Neuronal stem cell (in vitro differentiated cells): ENCODE data around the gene CDC73.

Source experiments
- DNase-seq: peaks from one replicate; pipeline ENCODE4 v3.0.0-alpha.2; 2013; ENCODE audit warnings: low spot score
- H2AFZ ChIP-seq: one replicate; pipeline ENCODE4 v1.6.1; 2013; ENCODE audit warnings: mild to moderate bottlenecking, low read length, inconsistent platforms
- H2AK5ac ChIP-seq: 2 replicates; pipeline ENCODE4 v1.6.1; 2013; ENCODE audit warnings: low read depth, mild to moderate bottlenecking, inconsistent platforms, low read length, moderate library complexity, mixed read lengths
- H2BK120ac ChIP-seq: 2 replicates; pipeline ENCODE4 v1.6.1; 2013; ENCODE audit warnings: low read depth, mild to moderate bottlenecking, inconsistent platforms, low read length, moderate library complexity, mixed read lengths
- H2BK12ac ChIP-seq: one replicate; pipeline ENCODE4 v1.6.1; 2013; ENCODE audit warnings: low read length, inconsistent platforms
- H2BK15ac ChIP-seq: 2 replicates; pipeline ENCODE4 v1.6.1; 2013; ENCODE audit warnings: mild to moderate bottlenecking, low read length, inconsistent platforms, mixed read lengths
- H2BK5ac ChIP-seq: one replicate; pipeline ENCODE4 v1.6.1; 2013; ENCODE audit warnings: inconsistent platforms, mild to moderate bottlenecking, low read length, moderate library complexity
- H3K14ac ChIP-seq: one replicate; pipeline ENCODE4 v1.6.1; 2013; ENCODE audit warnings: low read length, inconsistent platforms
- H3K18ac ChIP-seq: 2 replicates; pipeline ENCODE4 v1.6.1; 2013; ENCODE audit warnings: low read length, inconsistent platforms
- H3K23ac ChIP-seq: 2 replicates; pipeline ENCODE4 v1.6.1; 2013; ENCODE audit warnings: low read depth, mild to moderate bottlenecking, mixed read lengths, low read length, inconsistent platforms; ENCODE audit not compliant: poor library complexity
- H3K27ac ChIP-seq: replicated peaks from 3 replicates; pipeline ENCODE4 v1.5.1; 2013; ENCODE audit warnings: low read length, inconsistent platforms
- H3K27me3 ChIP-seq, 3 experiments: 2 replicates each; pipeline ENCODE4 v1.6.1; 2013; ENCODE audit warnings: low read length in 3 of 3, mild to moderate bottlenecking in 2 of 3, inconsistent platforms in 1 of 3, low read depth in 1 of 3, mixed read lengths in 1 of 3, moderate library complexity in 1 of 3; ENCODE audit not compliant: control insufficient read depth in 3 of 3, insufficient read depth in 3 of 3
- H3K36me3 ChIP-seq, 2 donors: replicated peaks in 1 of 2; 2 replicates each; pipeline ENCODE4 v1.6.1; 2013; ENCODE audit warnings: low read length in 2 of 2; ENCODE audit not compliant: control insufficient read depth in 2 of 2, insufficient read depth in 2 of 2
- H3K4ac ChIP-seq: 2 replicates; pipeline ENCODE4 v1.6.1; 2013; ENCODE audit warnings: inconsistent platforms, mild to moderate bottlenecking, low read length, moderate library complexity
- H3K4me1 ChIP-seq, 2 donors: 1 replicate in 1 of 2; 2 replicates in 1 of 2; pipeline ENCODE4 v1.6.1; 2013; ENCODE audit warnings: low read length in 2 of 2, low read depth in 1 of 2; ENCODE audit not compliant: control insufficient read depth in 2 of 2, insufficient read depth in 1 of 2
- H3K4me2 ChIP-seq: one replicate; pipeline ENCODE4 v1.6.1; 2013; ENCODE audit warnings: mild to moderate bottlenecking, low read length, inconsistent platforms; ENCODE audit not compliant: insufficient read depth, poor library complexity, severe bottlenecking
- H3K4me3 ChIP-seq, 2 donors: 2 replicates each; pipeline ENCODE4 v1.5.1; 2013; ENCODE audit warnings: low read length in 2 of 2, mild to moderate bottlenecking in 2 of 2, inconsistent platforms in 1 of 2, moderate library complexity in 1 of 2
- H3K79me1 ChIP-seq: one replicate; pipeline ENCODE4 v1.6.1; 2013; ENCODE audit warnings: low read depth, mild to moderate bottlenecking, inconsistent platforms, low read length, moderate library complexity
- H3K9ac ChIP-seq: one replicate; pipeline ENCODE4 v1.6.1; 2013; ENCODE audit warnings: mild to moderate bottlenecking, low read depth, low read length, inconsistent platforms; ENCODE audit not compliant: poor library complexity
- H3K9me3 ChIP-seq, 2 donors: replicated peaks in 1 of 2; 2 replicates each; pipeline versions ENCODE3 to v1.6.1; 2013; ENCODE audit warnings: low read length in 2 of 2, mild to moderate bottlenecking in 2 of 2, inconsistent platforms in 1 of 2, low read depth in 1 of 2, mixed read lengths in 1 of 2, moderate library complexity in 1 of 2; ENCODE audit not compliant: control insufficient read depth in 2 of 2, insufficient read depth in 1 of 2
- H4K8ac ChIP-seq: one replicate; pipeline ENCODE4 v1.6.1; 2013; ENCODE audit warnings: low read depth, mild to moderate bottlenecking, inconsistent platforms, low read length, moderate library complexity
- H4K91ac ChIP-seq: one replicate; pipeline ENCODE4 v1.6.1; 2013; ENCODE audit warnings: low read length, low read depth, mild to moderate bottlenecking, inconsistent platforms; ENCODE audit not compliant: poor library complexity
- WGBS, 2 donors: extraction: QIAGEN DNeasy Blood & Tissue Kit; methylation state at CpG; one replicate each; pipeline ENCODE4 v1.1.7; 2013; ENCODE audit warnings: missing lambda C conversion rate in 2 of 2, mixed read lengths in 1 of 2; ENCODE audit not compliant: insufficient read length in 2 of 2, insufficient replicate concordance in 1 of 2; ENCODE audit errors: extremely low coverage in 2 of 2; 5-methylcytosine and 5-hydroxymethylcytosine counted together

Gene CDC73

GRCh38 chr1:193241132-193241827 is 119.4 kb downstream of the CDC73 start:
- no peak overlapping the region for H2BK15ac ChIP-seq
- H3K27me3 ChIP-seq, result no peaks in the 10 kb centered on the region
- H3K4me1 ChIP-seq, result no peaks in the 10 kb centered on the region
- H4K8ac ChIP-seq, result no peak overlapping the region
- H4K91ac ChIP-seq, result no peak overlapping the region
- DNase-seq, result no peak
- no peak overlapping the region for H3K23ac ChIP-seq
- H2BK12ac ChIP-seq, result no peak overlapping the region
- H2AK5ac ChIP-seq, result peak overlapping the region; percentile 10
- peaks cover 0 to 3% of the 10 kb centered on the region in 2 donors for H3K9me3 ChIP-seq
- no peak overlapping the region for H3K4me2 ChIP-seq
- H2BK5ac ChIP-seq, result no peak overlapping the region
- H3K27ac ChIP-seq, result no peak overlapping the region
- no peak overlapping the region for H3K4me3 ChIP-seq
- peaks cover 5% of the 10 kb centered on the region for H3K79me1 ChIP-seq
- peak overlapping the region; percentile 45 for H3K18ac ChIP-seq
- no peak overlapping the region for H2AFZ ChIP-seq
- H3K14ac ChIP-seq, result no peak overlapping the region
- H3K4ac ChIP-seq, result no peak overlapping the region
- H2BK120ac ChIP-seq, result no peak overlapping the region
- no CpG with 5 or more reads among the region's 7 CpGs for WGBS, 2 donors
- H3K36me3 ChIP-seq, result peaks cover 0 to 32% of the 10 kb centered on the region in 2 donors
- H3K9ac ChIP-seq, result no peak overlapping the region

- WGBS, 2 donors, result no CpG with 5 or more reads among the region's 4 CpGs
- no peaks in the 10 kb centered on the region for H3K27me3 ChIP-seq
- H4K8ac ChIP-seq, result no peak overlapping the region
- no peak overlapping the region for H3K23ac ChIP-seq
- H3K18ac ChIP-seq, result peak overlapping the region; percentile 59
- peak overlapping the region in 1 of 2 donors; percentile 64 for H3K4me3 ChIP-seq
- H2BK12ac ChIP-seq, result no peak overlapping the region
- H4K91ac ChIP-seq, result no peak overlapping the region
- no peak overlapping the region for H2BK120ac ChIP-seq
- H3K36me3 ChIP-seq, result peaks cover 0 to 31% of the 10 kb centered on the region in 2 donors
- no peak overlapping the region for H3K27ac ChIP-seq
- no peak overlapping the region for H2BK15ac ChIP-seq
- DNase-seq, result no peak
- no peak overlapping the region for H3K4me2 ChIP-seq
- peaks cover 0 to 6% of the 10 kb centered on the region in 2 donors for H3K9me3 ChIP-seq
- no peak overlapping the region for H2AK5ac ChIP-seq
- H3K4ac ChIP-seq, result no peak overlapping the region
- no peak overlapping the region for H2BK5ac ChIP-seq
- H3K4me1 ChIP-seq, result no peaks in the 10 kb centered on the region
- H3K9ac ChIP-seq, result no peak overlapping the region
- H3K14ac ChIP-seq, result no peak overlapping the region
- H2AFZ ChIP-seq, result no peak overlapping the region
- peaks cover 5% of the 10 kb centered on the region for H3K79me1 ChIP-seq
Measured at GRCh38 chr1:193242000-193242399, 120.2 kb downstream of the CDC73 start.

GRCh38 chr1:193249187-193249586 is 127.4 kb downstream of the CDC73 start:
- Histone ChIP-seq H3K9me3 (peaks cover 2 to 21% of the 10 kb centered on the region in 2 donors), H2BK15ac (no peak overlapping the region), H2AFZ (no peak overlapping the region), H2BK5ac (no peak overlapping the region), H3K23ac (no peak overlapping the region), H2BK12ac (no peak overlapping the region), H4K91ac (no peak overlapping the region), H3K4ac (no peak overlapping the region), H4K8ac (no peak overlapping the region), H3K4me3 (no peak overlapping the region), H2BK120ac (no peak overlapping the region), H3K4me1 (no peaks in the 10 kb centered on the region), H3K79me1 (no peaks in the 10 kb centered on the region), H3K27me3 (no peaks in the 10 kb centered on the region), H2AK5ac (no peak overlapping the region), H3K9ac (no peak overlapping the region), H3K27ac (no peak overlapping the region), H3K4me2 (no peak overlapping the region), H3K18ac (no peak overlapping the region), H3K14ac (no peak overlapping the region), H3K36me3 (peaks cover 2 to 67% of the 10 kb centered on the region in 2 donors)
- WGBS, 2 donors, result no CpG with 5 or more reads among the region's 7 CpGs
- no peak for DNase-seq

- no peak overlapping the region for H3K9ac ChIP-seq
- no peak overlapping the region for H3K23ac ChIP-seq
- H3K4ac ChIP-seq, result no peak overlapping the region
- no peak overlapping the region for H2BK12ac ChIP-seq
- H3K36me3 ChIP-seq, result peaks cover 2 to 59% of the 10 kb centered on the region in 2 donors
- H4K91ac ChIP-seq, result no peak overlapping the region
- no peak overlapping the region for H2AK5ac ChIP-seq
- peaks cover 2 to 19% of the 10 kb centered on the region in 2 donors for H3K9me3 ChIP-seq
- DNase-seq, result no peak
- no peak overlapping the region for H4K8ac ChIP-seq
- no peak overlapping the region for H2BK120ac ChIP-seq
- peaks cover 0 to under 1% of the 10 kb centered on the region in 2 donors for H3K4me1 ChIP-seq
- no peaks in the 10 kb centered on the region for H3K79me1 ChIP-seq
- H2BK5ac ChIP-seq, result no peak overlapping the region
- no peak overlapping the region for H3K18ac ChIP-seq
- no peak overlapping the region for H3K4me3 ChIP-seq
- no peak overlapping the region for H3K27ac ChIP-seq
- H3K27me3 ChIP-seq, result no peaks in the 10 kb centered on the region
- H2AFZ ChIP-seq, result no peak overlapping the region
- no CpG with 5 or more reads among the region's 2 CpGs for WGBS, 2 donors
- H3K14ac ChIP-seq, result no peak overlapping the region
- H3K4me2 ChIP-seq, result no peak overlapping the region
- no peak overlapping the region for H2BK15ac ChIP-seq
Measured at GRCh38 chr1:193251950-193252349, 130.1 kb downstream of the CDC73 start.
